Upper lobe of left lung (tissue), 4 donors: ENCODE data around the gene ILK.

ENCODE experiments used
- CTCF ChIP-seq, 6 experiments: fragments of 450-650 bp in 4 of 6; fragments of 200-600 bp in 2 of 6; sonication (generic) in 2 of 6; IDR thresholded peaks; one replicate each; pipeline ENCODE4 v1.5.1; 2016 to 2019; ENCODE audit warnings: antibody characterized with exemption in 6 of 6
- POLR2AphosphoS5 ChIP-seq, 2 donors: sonication (generic); formaldehyde crosslinking; IDR thresholded peaks; one replicate each; pipeline ENCODE4 v1.5.1; 2017; ENCODE audit warnings: antibody characterized with exemption in 2 of 2

- TF ChIP-seq CTCF (IDR thresholded peaks at IDR 0.05), result no peak
- no peak for TF ChIP-seq POLR2AphosphoS5 (IDR thresholded peaks at IDR 0.05)
Measured at GRCh38 chr11:6565988-6566703, 37.4 kb upstream of the ILK start.
